IPS-20b (cell line): ENCODE measurements around the gene PTCD3.

Experiments used
- H3K27ac ChIP-seq: one replicate; pipeline ENCODE4 v1.5.1; 2013; ENCODE audit warnings: low read length
- H3K27me3 ChIP-seq: 2 replicates; pipeline ENCODE4 v1.6.1; 2013; ENCODE audit warnings: mild to moderate bottlenecking, low read length, inconsistent platforms; ENCODE audit not compliant: insufficient read depth
- H3K36me3 ChIP-seq: 2 replicates; pipeline ENCODE4 v1.6.1; 2013; ENCODE audit warnings: low read depth, mild to moderate bottlenecking, inconsistent platforms, low read length, moderate library complexity; ENCODE audit not compliant: insufficient read depth
- H3K4me1 ChIP-seq: 2 replicates; pipeline ENCODE4 v1.6.1; 2013; ENCODE audit warnings: mild to moderate bottlenecking, control low read depth, inconsistent platforms, low read length, moderate library complexity; ENCODE audit not compliant: insufficient read depth
- H3K4me3 ChIP-seq: 2 replicates; pipeline ENCODE4 v1.5.1; 2013; ENCODE audit warnings: mild to moderate bottlenecking, low read length, inconsistent platforms
- H3K9ac ChIP-seq: 2 replicates; pipeline ENCODE4 v1.6.1; 2013; ENCODE audit warnings: low read depth, mild to moderate bottlenecking, inconsistent platforms, low read length, moderate library complexity
- H3K9me3 ChIP-seq: 2 replicates; pipeline ENCODE4 v1.6.1; 2013; ENCODE audit warnings: mild to moderate bottlenecking, low read depth, low read length, inconsistent platforms; ENCODE audit not compliant: insufficient read depth

PTCD3 gene

DNA sequence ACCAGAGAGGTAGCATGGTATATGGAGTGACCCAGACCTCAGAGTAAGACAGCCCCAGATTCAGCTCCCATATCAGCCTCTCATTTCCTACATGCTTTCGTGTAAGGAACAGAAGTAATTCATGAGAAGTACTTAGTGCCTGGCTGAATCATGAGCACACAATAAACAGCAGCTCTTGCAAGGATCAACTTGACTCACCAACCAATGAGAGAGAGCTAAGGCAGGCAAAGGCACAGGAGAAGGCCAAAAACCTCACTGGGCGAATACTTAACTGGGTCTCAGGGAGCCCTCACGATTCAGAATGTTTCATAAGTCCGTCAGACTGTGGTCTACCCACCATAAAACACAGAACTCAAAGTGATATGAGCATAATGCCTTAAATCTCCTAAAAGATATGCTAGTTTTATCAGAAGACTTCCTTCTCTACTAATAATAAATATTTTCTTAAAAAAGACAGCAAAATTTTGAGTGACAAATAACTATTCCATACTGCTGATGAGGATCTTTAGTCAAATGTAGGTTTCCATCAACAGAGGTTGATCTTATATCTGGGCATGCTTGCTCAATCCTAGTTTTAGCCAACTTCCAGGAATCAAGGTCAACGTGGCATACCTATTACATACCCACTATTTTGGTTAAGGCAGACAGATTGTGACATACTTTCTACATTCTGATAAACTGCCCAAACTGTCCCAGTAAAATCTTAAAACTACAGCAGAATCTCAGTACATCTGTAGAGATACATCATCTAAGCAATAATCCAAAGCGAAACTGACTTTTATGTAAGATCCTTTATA lies 54.3 kb downstream of the PTCD3 start:
- no peaks in the 10 kb centered on the region for H3K27me3 ChIP-seq
- no peaks in the 10 kb centered on the region for H3K9me3 ChIP-seq
- no peaks in the 10 kb centered on the region for H3K4me1 ChIP-seq
- no peak overlapping the region for H3K4me3 ChIP-seq
- H3K9ac ChIP-seq = no peak overlapping the region
- H3K36me3 ChIP-seq = peaks cover 93% of the 10 kb centered on the region
- no peak overlapping the region for H3K27ac ChIP-seq

DNA sequence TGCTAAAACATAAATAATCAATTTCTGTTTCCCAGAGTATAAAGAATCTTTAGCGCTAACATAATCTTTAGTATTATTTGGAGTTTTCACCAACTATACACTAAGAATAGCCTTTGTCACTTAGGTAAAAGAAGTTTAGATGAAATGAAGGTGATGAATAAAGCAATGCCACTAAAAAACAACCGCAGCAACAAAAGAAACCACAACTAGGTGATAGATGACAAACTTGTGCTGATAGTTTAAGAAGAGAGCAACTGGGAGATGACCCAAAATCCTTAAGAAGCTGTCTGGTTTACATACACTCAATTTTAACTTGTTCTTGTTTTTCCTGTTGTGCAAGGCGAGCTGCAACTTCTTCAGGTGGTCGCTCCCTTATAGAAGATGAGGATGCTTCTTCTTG lies 64.4 kb downstream of the PTCD3 start:
- Histone ChIP-seq H3K9ac (no peak overlapping the region), H3K27me3 (no peaks in the 10 kb centered on the region), H3K9me3 (no peaks in the 10 kb centered on the region), H3K27ac (no peak overlapping the region), H3K4me1 (no peaks in the 10 kb centered on the region), H3K36me3 (peaks cover 88% of the 10 kb centered on the region), H3K4me3 (no peak overlapping the region)

DNA sequence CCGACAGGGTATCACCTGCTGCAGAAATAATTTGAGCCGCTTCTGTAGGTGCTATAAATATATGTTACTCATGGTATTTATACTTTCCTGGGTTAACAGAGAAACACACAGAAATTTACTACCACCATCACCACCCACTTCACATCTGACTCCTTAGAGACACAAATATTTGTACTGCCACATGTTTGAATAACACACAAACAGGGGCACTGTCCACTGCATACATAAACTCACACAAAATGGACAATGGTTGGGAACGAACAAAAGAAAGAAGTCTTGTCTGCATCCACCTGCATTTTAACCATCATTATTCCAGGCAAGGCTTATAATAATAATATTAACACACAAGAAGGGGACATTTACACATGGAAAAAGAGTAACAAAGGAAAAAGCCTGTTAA lies 65.3 kb downstream of the PTCD3 start:
- Histone ChIP-seq H3K27me3 (no peaks in the 10 kb centered on the region), H3K4me1 (no peaks in the 10 kb centered on the region), H3K9ac (no peak overlapping the region), H3K4me3 (no peak overlapping the region), H3K27ac (no peak overlapping the region), H3K36me3 (peaks cover 88% of the 10 kb centered on the region), H3K9me3 (no peaks in the 10 kb centered on the region)

DNA sequence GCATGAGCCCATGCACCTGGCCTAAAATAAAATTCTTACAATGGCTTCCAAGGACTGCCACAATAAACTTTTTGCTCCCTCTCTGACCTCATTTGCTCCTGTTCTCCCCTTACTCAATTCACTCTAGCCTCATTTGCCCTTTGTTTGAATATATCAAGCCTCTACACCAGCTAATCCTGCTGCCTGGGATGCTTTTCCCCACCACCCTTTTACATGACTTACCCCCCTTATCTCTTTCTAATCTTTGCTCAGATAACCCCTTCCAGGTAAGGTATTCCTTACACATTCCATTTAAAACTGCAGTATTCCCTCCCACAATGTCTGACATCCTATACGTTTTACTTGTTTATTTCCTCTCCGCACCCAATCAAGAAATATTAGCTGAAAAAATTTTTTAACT lies 66.6 kb downstream of the PTCD3 start:
- H3K36me3 ChIP-seq = peaks cover 91% of the 10 kb centered on the region
- no peak overlapping the region for H3K27ac ChIP-seq
- H3K4me1 ChIP-seq = no peaks in the 10 kb centered on the region
- H3K9ac ChIP-seq = no peak overlapping the region
- no peaks in the 10 kb centered on the region for H3K27me3 ChIP-seq
- H3K4me3 ChIP-seq = no peak overlapping the region
- no peaks in the 10 kb centered on the region for H3K9me3 ChIP-seq

DNA sequence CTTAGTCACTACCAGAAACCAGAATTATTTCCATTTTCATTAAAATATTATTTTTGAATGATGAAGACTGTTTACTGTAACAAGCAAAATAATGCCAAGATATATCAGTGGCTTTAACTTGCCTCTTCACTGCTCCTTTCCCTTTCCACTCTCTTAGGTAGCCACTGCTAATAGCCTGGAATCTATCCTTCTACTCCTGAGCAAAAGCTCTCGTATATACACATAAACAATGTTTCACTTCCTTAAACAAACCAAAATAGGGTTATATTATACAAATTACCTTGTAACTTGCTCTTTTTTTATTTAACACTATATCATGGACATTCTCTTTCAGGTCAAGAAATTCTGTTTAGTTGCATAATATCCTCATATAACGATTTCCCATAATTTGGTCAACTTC lies 68.4 kb downstream of the PTCD3 start:
- Histone ChIP-seq H3K9me3 (no peaks in the 10 kb centered on the region), H3K9ac (no peak overlapping the region), H3K4me3 (no peak overlapping the region), H3K27me3 (no peaks in the 10 kb centered on the region), H3K36me3 (peaks cover 92% of the 10 kb centered on the region), H3K4me1 (no peaks in the 10 kb centered on the region), H3K27ac (no peak overlapping the region)

DNA sequence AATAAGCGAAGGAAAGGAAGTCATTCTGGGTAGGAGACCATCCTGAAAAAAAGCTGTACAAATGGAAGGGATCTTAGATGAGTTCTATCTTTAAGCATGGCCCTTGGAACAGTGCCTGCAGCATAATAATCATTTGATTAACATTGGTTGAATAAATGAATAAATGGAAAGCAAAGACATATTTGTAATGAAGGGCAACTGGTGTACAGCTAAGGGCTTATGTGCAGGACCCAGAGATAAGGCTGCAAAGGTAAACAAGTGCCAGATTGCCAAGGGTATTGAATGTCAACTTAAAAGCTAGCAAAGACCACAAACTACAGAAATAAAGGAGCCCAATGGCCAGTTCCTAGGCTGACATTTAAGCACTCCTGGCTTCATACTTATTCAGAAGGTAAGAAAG lies 69.8 kb downstream of the PTCD3 start:
- Histone ChIP-seq H3K36me3 (peaks cover 88% of the 10 kb centered on the region), H3K9ac (no peak overlapping the region), H3K4me1 (no peaks in the 10 kb centered on the region), H3K27ac (no peak overlapping the region), H3K27me3 (no peaks in the 10 kb centered on the region), H3K4me3 (no peak overlapping the region), H3K9me3 (no peaks in the 10 kb centered on the region)

DNA sequence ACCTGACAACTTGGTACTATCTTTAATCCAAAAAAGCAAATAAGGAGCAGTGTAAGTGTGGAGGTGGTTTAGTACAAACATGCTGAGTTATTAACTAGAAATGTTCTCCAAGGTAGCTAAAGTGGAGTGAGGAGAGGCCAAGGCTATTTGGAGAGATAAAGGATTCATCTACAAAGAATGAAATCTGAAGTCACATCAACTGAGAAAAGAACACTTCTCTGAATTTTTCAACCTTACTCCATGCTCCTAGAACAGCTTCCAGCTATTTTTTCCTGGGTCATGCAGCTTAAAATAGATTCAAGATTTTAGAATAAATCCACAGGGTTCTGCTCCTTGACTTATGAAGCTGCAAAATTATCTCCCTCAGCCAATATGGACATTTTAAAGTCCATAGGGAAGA lies 70.6 kb downstream of the PTCD3 start:
- no peak overlapping the region for H3K9ac ChIP-seq
- H3K4me3 ChIP-seq = no peak overlapping the region
- H3K9me3 ChIP-seq = no peaks in the 10 kb centered on the region
- H3K27ac ChIP-seq = no peak overlapping the region
- no peaks in the 10 kb centered on the region for H3K27me3 ChIP-seq
- H3K4me1 ChIP-seq = no peaks in the 10 kb centered on the region
- peaks cover 86% of the 10 kb centered on the region for H3K36me3 ChIP-seq

DNA sequence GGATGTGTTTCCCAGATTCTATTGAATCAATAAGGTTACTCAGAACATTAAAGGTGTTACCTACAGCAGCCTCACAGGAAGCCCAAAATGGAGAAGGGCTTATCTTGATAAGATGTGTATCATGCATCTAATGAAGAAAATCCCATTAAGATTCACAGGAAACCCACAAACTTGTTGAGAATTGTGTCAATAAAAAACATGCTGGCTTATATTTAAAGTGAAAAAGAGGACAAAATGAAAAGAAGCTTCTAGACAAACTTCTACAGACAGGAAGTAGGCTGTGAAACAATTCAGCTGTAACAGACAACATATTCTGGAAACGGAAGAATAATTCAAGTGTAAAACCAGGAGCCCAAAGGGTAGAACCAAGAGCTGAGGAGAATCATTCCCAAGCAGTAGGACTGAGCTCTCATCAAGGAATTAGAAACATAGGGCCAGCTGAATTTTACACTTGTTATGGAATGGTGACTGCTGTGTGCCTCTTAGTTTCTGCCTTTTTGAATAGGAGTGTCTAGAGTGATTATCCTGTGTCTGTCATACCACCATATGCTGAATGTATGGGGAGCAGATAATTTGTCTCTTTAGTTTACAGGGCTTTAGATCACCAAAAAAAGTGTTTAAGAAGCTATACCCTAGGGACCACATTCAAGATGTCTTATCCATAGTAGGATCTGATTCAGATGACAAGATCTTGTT lies 79.6 kb downstream of the PTCD3 start:
- Histone ChIP-seq H3K9ac (no peak overlapping the region), H3K4me1 (no peaks in the 10 kb centered on the region), H3K4me3 (no peak overlapping the region), H3K36me3 (peaks cover 39% of the 10 kb centered on the region), H3K27me3 (no peaks in the 10 kb centered on the region), H3K9me3 (no peaks in the 10 kb centered on the region), H3K27ac (no peak overlapping the region)

DNA sequence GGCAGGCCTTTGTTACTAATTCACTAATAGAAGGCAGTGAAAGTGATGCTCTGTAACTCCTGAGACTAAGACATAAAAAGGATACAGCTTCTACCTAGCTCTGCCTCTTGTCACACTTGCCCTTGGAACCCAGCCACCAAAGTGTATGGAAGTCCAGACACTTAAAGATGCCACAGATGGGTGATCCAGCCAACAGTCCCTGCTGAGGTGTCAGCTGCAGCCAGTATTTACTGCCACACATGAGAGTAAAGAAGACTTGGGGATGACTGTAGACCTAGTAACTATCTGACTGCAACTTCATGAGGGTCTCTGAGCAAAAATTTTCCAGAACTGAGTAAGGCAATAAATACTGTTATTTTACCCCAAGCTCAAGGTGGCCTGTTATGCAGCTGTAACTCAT lies 80.4 kb downstream of the PTCD3 start:
- Histone ChIP-seq H3K9ac (no peak overlapping the region), H3K4me3 (no peak overlapping the region), H3K9me3 (no peaks in the 10 kb centered on the region), H3K27ac (no peak overlapping the region), H3K36me3 (peaks cover 35% of the 10 kb centered on the region), H3K4me1 (no peaks in the 10 kb centered on the region), H3K27me3 (no peaks in the 10 kb centered on the region)

DNA sequence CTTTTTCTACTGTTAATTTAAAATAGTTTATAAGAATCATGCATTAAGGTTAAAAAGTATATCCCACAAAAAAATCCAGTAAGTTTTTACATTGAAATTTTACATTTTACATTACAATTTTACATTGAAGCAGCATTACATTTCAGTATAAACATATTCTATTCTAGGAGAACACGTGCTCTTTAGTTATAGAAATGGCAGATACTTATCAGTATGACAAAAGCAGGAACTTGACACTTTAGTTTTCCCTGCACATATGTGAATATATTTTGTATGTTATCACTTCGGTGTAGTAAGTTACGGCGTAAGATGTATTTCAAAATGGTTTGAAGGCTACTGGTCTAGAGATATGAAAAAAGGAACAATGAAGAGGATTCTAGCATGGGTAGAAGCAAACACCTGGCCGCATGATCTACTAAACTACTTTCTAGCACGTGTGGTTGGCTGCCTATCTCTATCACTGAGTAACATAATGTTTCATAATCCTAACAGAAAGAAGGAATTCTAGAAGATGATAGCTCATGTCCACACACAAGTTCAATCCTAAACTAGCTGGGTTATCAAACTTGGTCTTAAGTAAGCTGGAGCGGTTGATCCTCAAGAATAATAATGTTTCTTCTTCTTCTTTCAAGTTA lies 83.9 kb downstream of the PTCD3 start:
- no peaks in the 10 kb centered on the region for H3K9me3 ChIP-seq
- H3K27me3 ChIP-seq = no peaks in the 10 kb centered on the region
- no peak overlapping the region for H3K27ac ChIP-seq
- peaks cover 39% of the 10 kb centered on the region for H3K36me3 ChIP-seq
- H3K4me1 ChIP-seq = 0 out of 2 replicates have a peak, but pooled peaks cover 6% of the 10 kb centered on the region
- no peak overlapping the region for H3K9ac ChIP-seq
- H3K4me3 ChIP-seq = no peak overlapping the region
